Glutamatergic neuron (in vitro differentiated cells): ENCODE measurements around the gene ASAP3. TPM values are rescaled to one million over a fixed set of nuclear protein-coding genes. Genes with fewer than 3 reads are reported as not detected.

Experiments used
- DNase-seq: peaks from one replicate; pipeline ENCODE4 v3.0.0; 2022
- H3K27ac Mint-ChIP-seq: one replicate; pipeline ENCODE4 v1.8.0; 2020; ENCODE audit warnings: mild to moderate bottlenecking, mixed read lengths, inconsistent platforms; ENCODE audit not compliant: unreplicated experiment
- H3K27me3 Mint-ChIP-seq: one replicate; pipeline ENCODE4 v1.8.0; 2020; ENCODE audit warnings: mild to moderate bottlenecking, moderate library complexity, mixed read lengths, inconsistent platforms; ENCODE audit not compliant: unreplicated experiment
- H3K36me3 Mint-ChIP-seq: one replicate; pipeline ENCODE4 v1.8.0; 2020; ENCODE audit warnings: mild to moderate bottlenecking, mixed read lengths, inconsistent platforms; ENCODE audit not compliant: unreplicated experiment
- H3K4me1 Mint-ChIP-seq: one replicate; pipeline ENCODE4 v1.8.0; 2020; ENCODE audit warnings: mild to moderate bottlenecking, low read depth, mixed read lengths, inconsistent platforms; ENCODE audit not compliant: unreplicated experiment
- H3K4me3 Mint-ChIP-seq: one replicate; pipeline ENCODE4 v1.8.0; 2020; ENCODE audit warnings: mild to moderate bottlenecking, mixed read lengths, inconsistent platforms; ENCODE audit not compliant: unreplicated experiment
- H3K9me3 Mint-ChIP-seq: one replicate; pipeline ENCODE4 v1.8.0; 2020; ENCODE audit warnings: mild to moderate bottlenecking, moderate library complexity, mixed read lengths, inconsistent platforms; ENCODE audit not compliant: unreplicated experiment
- CTCF ChIP-seq: fragments of 200-600 bp; sonication (generic); IDR thresholded peaks from one replicate; pipeline ENCODE4 v1.5.0; 2021; ENCODE audit not compliant: partially characterized antibody, unreplicated experiment
- long read RNA-seq: library from polyadenylated mRNA; unstranded; transcript quantifications from one replicate; pipeline ENCODE4 v2.0.0, GENCODE V29; 2020; ENCODE audit not compliant: unreplicated experiment
- total RNA-seq: library from RNA; stranded (reverse); fragmentation: NEBNext Ultra II Directional; extraction: Animal tissue kit (Norgen Biotek cat#: 25700); gene quantifications from one replicate; pipeline ENCODE4 v1.2.1, GENCODE V29; 2021; ENCODE audit not compliant: unreplicated experiment

Gene ASAP3
- total RNA-seq = 53.5 TPM
- long read RNA-seq, full-length matches to known transcripts = 3 of 3 reads
- long read RNA-seq, partial matches to known transcripts = 0 of 3 reads
- long read RNA-seq, other reads (novel, unspliced or antisense) = 0 of 3 reads

- no peaks in the 10 kb centered on the region for H3K36me3 Mint-ChIP-seq
- DNase-seq = peak; percentile 33
- no peaks in the 10 kb centered on the region for H3K9me3 Mint-ChIP-seq
- peaks cover 7% of the 10 kb centered on the region for H3K4me1 Mint-ChIP-seq
- TF ChIP-seq CTCF = no peak
- H3K4me3 Mint-ChIP-seq = peak within 1 kb of the TSS; percentile 96
- H3K27ac Mint-ChIP-seq = peak within 1 kb of the TSS; percentile 82
- peaks cover 9% of the 10 kb centered on the region for H3K27me3 Mint-ChIP-seq
Measured at GRCh38 chr1:23483321-23484252, at the start of gene ASAP3. Gene ASAP3 (minus strand): TSS chr1:23484179. CDS start chr1:23484133, 46 bp downstream.

- H3K4me3 Mint-ChIP-seq = no peak overlapping the region
- no peak for DNase-seq
- H3K4me1 Mint-ChIP-seq = peaks cover 9% of the 10 kb centered on the region
- TF ChIP-seq CTCF = no peak
- peaks cover 4% of the 10 kb centered on the region for H3K9me3 Mint-ChIP-seq
- H3K27ac Mint-ChIP-seq = no peak overlapping the region
- H3K36me3 Mint-ChIP-seq = no peaks in the 10 kb centered on the region
- peaks cover 7% of the 10 kb centered on the region for H3K27me3 Mint-ChIP-seq
Measured at GRCh38 chr1:23533246-23534023, 49.5 kb upstream of the ASAP3 start.

GRCh38 chr1:23531562-23532094 is 47.6 kb upstream of the ASAP3 start:
- H3K27me3 Mint-ChIP-seq = peaks cover 7% of the 10 kb centered on the region

More at GRCh38 chr1:23531562-23532094, 47.6 kb upstream of the ASAP3 start:
- Mint-ChIP-seq H3K9me3 (peaks cover 4% of the 10 kb centered on the region), H3K4me1 (peaks cover 9% of the 10 kb centered on the region), H3K36me3 (no peaks in the 10 kb centered on the region), H3K27ac (peak overlapping the region; percentile 82), H3K4me3 (peak overlapping the region; percentile 92)
- no peak for DNase-seq
- TF ChIP-seq CTCF = no peak
